Smooth muscle cell (in vitro differentiated cells): ENCODE results near the gene FEV. TPM values are rescaled to one million over a fixed set of nuclear protein-coding genes. Genes with fewer than 3 reads are reported as not detected.

Source experiments
- DNase-seq: peaks from one replicate; lab custom pipeline; 2025; ENCODE audit not compliant: unreplicated experiment; lab: John Stamatoyannopoulos, UW
- H2AFZ ChIP-seq: fragments of 200-600 bp; sonication (generic); 2 replicates; pipeline ENCODE4 v1.6.0; 2016; ENCODE audit warnings: antibody characterized with exemption, low read depth, mild to moderate bottlenecking
- H3F3A ChIP-seq: fragments of 200-600 bp; sonication (generic); 2 replicates; pipeline ENCODE4 v1.6.0; 2017; ENCODE audit warnings: antibody characterized with exemption, low read depth
- H3K27ac ChIP-seq: fragments of 200-600 bp; sonication (generic); 2 replicates; pipeline ENCODE4 v1.5.1; 2016; ENCODE audit warnings: low read depth, mild to moderate bottlenecking
- H3K27me3 ChIP-seq: fragments of 200-600 bp; sonication (generic); 2 replicates; pipeline ENCODE4 v1.6.1; 2016; ENCODE audit warnings: low read depth, mild to moderate bottlenecking
- H3K36me3 ChIP-seq: fragments of 200-600 bp; sonication (generic); 2 replicates; pipeline ENCODE4 v1.5.1; 2016; ENCODE audit warnings: low read depth
- H3K4me1 ChIP-seq: fragments of 200-600 bp; sonication (generic); 2 replicates; pipeline ENCODE4 v1.5.1; 2016; ENCODE audit warnings: low read depth
- H3K4me2 ChIP-seq: fragments of 200-600 bp; sonication (generic); 2 replicates; pipeline ENCODE4 v1.6.0; 2016; ENCODE audit warnings: mild to moderate bottlenecking
- H3K4me3 ChIP-seq: fragments of 200-600 bp; sonication (generic); 2 replicates; pipeline ENCODE4 v1.5.1; 2016; ENCODE audit warnings: mild to moderate bottlenecking
- H3K79me2 ChIP-seq: fragments of 200-600 bp; sonication (generic); 2 replicates; pipeline ENCODE4 v1.6.0; 2016; ENCODE audit warnings: low read depth, mild to moderate bottlenecking
- H3K9ac ChIP-seq: fragments of 200-600 bp; sonication (generic); 2 replicates; pipeline ENCODE4 v1.6.0; 2016; ENCODE audit warnings: low read depth
- H3K9me3 ChIP-seq: fragments of 200-600 bp; sonication (generic); replicated peaks from 2 replicates; pipeline ENCODE4 v1.5.1; 2016; ENCODE audit warnings: low read depth
- H4K20me1 ChIP-seq: fragments of 200-600 bp; sonication (generic); 2 replicates; pipeline ENCODE4 v1.6.0; 2016; ENCODE audit warnings: low read depth
- WGBS: methylation state at CpG from one replicate; pipeline ENCODE4 v1.1.7; 2016; ENCODE audit warnings: low lambda C conversion rate; 5-methylcytosine and 5-hydroxymethylcytosine counted together
- polyA plus RNA-seq: library from polyadenylated mRNA; unstranded; fragments of >200 nt; fragmentation: Nextera tagmentation; extraction: Ambion mirVana; gene quantifications from 2 replicates; pipeline ENCODE4 v1.2.1, GENCODE V29; 2016
- total RNA-seq: library from RNA; depleted of rRNA; stranded (reverse); fragments of >200 nt; gene quantifications from 2 replicates; pipeline ENCODE4 v1.2.3, GENCODE V29; 2014
- TF ChIP-seq, protein P1 (sequence below): fragments of 200-600 bp; sonication (generic); IDR thresholded peaks from 2 replicates; pipeline ENCODE4 v1.5.1; 2017; ENCODE audit warnings: borderline replicate concordance, mild to moderate bottlenecking, antibody characterized with exemption; ENCODE audit not compliant: insufficient read depth, poor library complexity, severe bottlenecking

Gene FEV
- total and polyA plus RNA-seq, 2 experiments from 2014 or later: not detected

DNA sequence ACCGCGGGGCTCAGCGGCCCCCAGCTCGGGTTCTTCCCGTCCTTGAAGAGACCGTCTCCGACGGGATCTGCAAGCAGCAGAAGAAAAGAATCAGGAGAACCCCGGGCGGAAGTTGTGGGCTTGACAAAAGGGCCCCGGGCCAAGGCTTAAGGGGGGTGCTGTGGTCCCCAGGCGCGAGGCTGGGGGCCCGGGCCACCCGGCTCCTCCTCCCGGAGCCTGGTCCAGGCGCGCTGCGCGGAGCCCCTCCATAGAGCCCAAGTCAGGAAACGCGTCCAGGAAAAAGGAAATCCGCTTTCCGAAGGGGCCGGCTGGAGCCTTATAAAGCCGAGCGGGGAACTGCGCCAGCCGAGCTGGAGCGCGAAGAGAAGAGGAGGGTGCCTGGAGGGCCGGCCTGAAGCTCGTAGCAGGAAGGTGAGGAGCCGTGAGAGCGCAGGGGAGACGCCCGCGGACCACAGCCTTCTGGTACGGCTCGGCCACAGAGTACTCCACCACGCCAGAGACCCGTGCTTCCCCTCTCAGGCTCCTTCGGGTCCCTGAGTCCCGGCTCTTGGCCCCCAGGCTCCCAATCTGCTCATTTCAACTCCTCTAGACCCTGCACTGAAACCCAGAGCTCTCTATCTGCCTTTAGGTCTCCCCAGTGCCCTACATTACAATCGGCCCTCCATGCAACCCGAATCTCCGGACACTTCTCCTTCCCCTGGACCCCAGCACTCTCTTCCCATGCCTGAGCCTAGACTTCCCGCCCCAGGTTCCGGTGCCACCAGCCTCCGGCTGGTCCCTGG lies 554 bp downstream of the FEV start:
- Histone ChIP-seq H3F3A (no peaks in the 10 kb centered on the region), H3K9me3 (no peaks in the 10 kb centered on the region), H3K36me3 (no peaks in the 10 kb centered on the region), H3K79me2 (no peaks in the 10 kb centered on the region), H3K4me3 (no peak overlapping the region), H3K27me3 (peaks cover 100% of the 10 kb centered on the region), H4K20me1 (no peaks in the 10 kb centered on the region), H3K4me2 (peak overlapping the region; percentile 57), H3K27ac (no peak overlapping the region), H3K9ac (no peak overlapping the region), H3K4me1 (peaks cover 10% of the 10 kb centered on the region), H2AFZ (no peak overlapping the region)
- no peak for DNase-seq
- TF ChIP-seq, protein P1, sequence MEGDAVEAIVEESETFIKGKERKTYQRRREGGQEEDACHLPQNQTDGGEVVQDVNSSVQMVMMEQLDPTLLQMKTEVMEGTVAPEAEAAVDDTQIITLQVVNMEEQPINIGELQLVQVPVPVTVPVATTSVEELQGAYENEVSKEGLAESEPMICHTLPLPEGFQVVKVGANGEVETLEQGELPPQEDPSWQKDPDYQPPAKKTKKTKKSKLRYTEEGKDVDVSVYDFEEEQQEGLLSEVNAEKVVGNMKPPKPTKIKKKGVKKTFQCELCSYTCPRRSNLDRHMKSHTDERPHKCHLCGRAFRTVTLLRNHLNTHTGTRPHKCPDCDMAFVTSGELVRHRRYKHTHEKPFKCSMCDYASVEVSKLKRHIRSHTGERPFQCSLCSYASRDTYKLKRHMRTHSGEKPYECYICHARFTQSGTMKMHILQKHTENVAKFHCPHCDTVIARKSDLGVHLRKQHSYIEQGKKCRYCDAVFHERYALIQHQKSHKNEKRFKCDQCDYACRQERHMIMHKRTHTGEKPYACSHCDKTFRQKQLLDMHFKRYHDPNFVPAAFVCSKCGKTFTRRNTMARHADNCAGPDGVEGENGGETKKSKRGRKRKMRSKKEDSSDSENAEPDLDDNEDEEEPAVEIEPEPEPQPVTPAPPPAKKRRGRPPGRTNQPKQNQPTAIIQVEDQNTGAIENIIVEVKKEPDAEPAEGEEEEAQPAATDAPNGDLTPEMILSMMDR: no peak
- WGBS: 2% methylated on average over 41 of the region's 50 CpGs

DNA sequence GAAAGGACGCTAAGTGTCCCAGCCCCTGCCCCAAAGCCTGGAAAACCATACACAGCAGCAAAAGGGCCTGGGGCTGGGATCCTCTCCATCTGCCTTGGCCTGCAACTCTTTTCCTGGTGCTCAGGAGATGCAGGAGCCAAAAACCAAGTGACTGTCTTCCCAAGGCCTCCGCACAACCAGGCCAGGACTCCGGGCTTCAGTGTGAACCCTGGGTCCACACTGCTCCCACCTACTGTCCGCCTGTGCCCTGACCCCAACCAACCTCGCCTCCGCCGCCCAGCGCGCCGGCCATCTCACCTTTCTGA lies 1.1 kb downstream of the FEV start:
- peaks cover 100% of the 10 kb centered on the region for H3K27me3 ChIP-seq
- H3K79me2 ChIP-seq: no peaks in the 10 kb centered on the region
- 12% methylated on average over 10 of the region's 10 CpGs for WGBS
- no peak overlapping the region for H2AFZ ChIP-seq
- H3K27ac ChIP-seq: no peak overlapping the region
- TF ChIP-seq, protein P1: no peak
- H3F3A ChIP-seq: no peaks in the 10 kb centered on the region
- H3K9ac ChIP-seq: no peak overlapping the region
- no peaks in the 10 kb centered on the region for H3K36me3 ChIP-seq
- no peaks in the 10 kb centered on the region for H4K20me1 ChIP-seq
- peaks cover 10% of the 10 kb centered on the region for H3K4me1 ChIP-seq
- H3K4me2 ChIP-seq: no peak overlapping the region
- DNase-seq: no peak
- H3K4me3 ChIP-seq: no peak overlapping the region
- H3K9me3 ChIP-seq: no peaks in the 10 kb centered on the region

DNA sequence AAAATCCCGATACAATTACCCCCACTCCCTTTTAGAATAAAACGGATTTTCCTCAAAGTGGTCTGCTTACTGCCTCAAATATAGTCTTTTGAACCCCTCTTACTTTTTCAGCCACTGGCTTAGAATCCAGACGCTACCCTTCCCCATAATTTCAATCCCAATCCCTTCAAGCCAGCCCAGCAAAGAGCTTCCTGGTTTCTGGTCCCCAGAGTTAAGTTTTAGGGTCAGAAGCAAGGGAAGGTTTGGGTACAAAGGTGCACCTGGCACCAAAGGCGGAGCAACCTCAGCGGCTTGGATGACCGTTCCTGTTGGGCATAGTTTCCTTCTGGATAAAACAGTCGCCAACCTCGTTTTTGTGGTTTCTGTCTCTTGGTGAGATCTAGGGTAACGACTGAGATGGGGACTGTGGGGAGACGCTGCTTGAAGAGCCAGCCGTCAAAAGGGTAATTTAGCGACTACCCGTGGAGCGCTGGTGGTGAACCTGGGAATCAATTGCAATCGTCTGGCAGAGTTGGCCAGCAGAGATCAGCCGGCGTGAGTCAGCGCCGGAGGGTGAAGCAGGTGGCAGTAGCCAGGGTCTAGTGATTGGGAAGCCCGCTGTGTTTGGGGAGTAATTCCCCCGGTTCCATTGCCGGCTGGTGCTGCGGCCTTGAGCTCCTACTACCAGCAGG lies 1.6 kb downstream of the FEV start:
- Histone ChIP-seq H3F3A (no peaks in the 10 kb centered on the region), H3K27me3 (peaks cover 100% of the 10 kb centered on the region), H3K9me3 (no peaks in the 10 kb centered on the region), H3K4me1 (peaks cover 10% of the 10 kb centered on the region), H3K36me3 (no peaks in the 10 kb centered on the region), H3K9ac (no peak overlapping the region), H3K4me2 (no peak overlapping the region), H2AFZ (no peak overlapping the region), H4K20me1 (no peaks in the 10 kb centered on the region), H3K27ac (no peak overlapping the region), H3K79me2 (no peaks in the 10 kb centered on the region), H3K4me3 (no peak overlapping the region)
- no peak for DNase-seq
- TF ChIP-seq, protein P1: no peak
- WGBS: 12% methylated on average over 23 of the region's 23 CpGs
